Gastroesophageal sphincter (tissue), 3 donors: ENCODE results near the gene SEC24B.

Source experiments
- POLR2A ChIP-seq, 2 donors: fragments of 450-650 bp; IDR thresholded peaks; one replicate each; pipeline ENCODE4 v1.6.1; 2017; ENCODE audit warnings: antibody characterized with exemption in 2 of 2, mild to moderate bottlenecking in 2 of 2, moderate library complexity in 1 of 2
- TF ChIP-seq, protein P1 (sequence below), 4 experiments: fragments of 200-600 bp in 2 of 4; fragments of 450-650 bp in 2 of 4; sonication (generic) in 1 of 4; IDR thresholded peaks; one replicate each; pipeline ENCODE4 v1.5.1; 2017 to 2019; ENCODE audit warnings: antibody characterized with exemption in 4 of 4, mild to moderate bottlenecking in 2 of 4, moderate library complexity in 2 of 4

DNA sequence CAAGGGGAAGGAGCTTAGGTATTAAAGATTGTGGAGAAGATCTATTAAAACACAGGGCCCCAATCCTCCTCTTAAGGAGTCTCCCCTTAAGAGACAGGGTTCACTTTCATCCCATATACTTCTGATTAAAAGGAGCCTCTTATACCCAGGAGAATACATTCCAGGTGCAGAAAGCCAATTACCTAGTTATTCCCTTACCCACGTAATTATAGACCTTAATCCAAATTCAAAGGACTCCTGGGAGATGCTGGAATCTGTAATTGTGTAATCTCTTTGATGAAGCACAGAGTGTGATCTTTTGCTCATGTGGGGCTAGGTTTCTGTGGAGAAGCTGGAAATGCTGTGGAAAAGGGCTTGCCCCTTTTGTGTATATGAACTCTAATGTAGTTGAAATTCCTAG is 1.4 kb upstream of the SEC24B start:
- TF ChIP-seq, protein P1, sequence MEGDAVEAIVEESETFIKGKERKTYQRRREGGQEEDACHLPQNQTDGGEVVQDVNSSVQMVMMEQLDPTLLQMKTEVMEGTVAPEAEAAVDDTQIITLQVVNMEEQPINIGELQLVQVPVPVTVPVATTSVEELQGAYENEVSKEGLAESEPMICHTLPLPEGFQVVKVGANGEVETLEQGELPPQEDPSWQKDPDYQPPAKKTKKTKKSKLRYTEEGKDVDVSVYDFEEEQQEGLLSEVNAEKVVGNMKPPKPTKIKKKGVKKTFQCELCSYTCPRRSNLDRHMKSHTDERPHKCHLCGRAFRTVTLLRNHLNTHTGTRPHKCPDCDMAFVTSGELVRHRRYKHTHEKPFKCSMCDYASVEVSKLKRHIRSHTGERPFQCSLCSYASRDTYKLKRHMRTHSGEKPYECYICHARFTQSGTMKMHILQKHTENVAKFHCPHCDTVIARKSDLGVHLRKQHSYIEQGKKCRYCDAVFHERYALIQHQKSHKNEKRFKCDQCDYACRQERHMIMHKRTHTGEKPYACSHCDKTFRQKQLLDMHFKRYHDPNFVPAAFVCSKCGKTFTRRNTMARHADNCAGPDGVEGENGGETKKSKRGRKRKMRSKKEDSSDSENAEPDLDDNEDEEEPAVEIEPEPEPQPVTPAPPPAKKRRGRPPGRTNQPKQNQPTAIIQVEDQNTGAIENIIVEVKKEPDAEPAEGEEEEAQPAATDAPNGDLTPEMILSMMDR (IDR thresholded peaks at IDR 0.05): no peak
- TF ChIP-seq POLR2A (IDR thresholded peaks at IDR 0.05): no peak
